GM23338 (cell line): Measurements from ENCODE around the gene FAM200C.

Experiments
- CREB1 ChIP-seq: fragments of 250-450 bp; sonication (Bioruptor Pico); IDR thresholded peaks from 2 replicates; pipeline ENCODE4 v1.5.0; 2020; ENCODE audit warnings: low read depth, mild to moderate bottlenecking, moderate library complexity
- CTCF ChIP-seq, 2 experiments: fragments of 200-600 bp in 1 of 2; sonication (generic) in 1 of 2; conservative IDR thresholded peaks; 2 replicates each; pipeline versions ENCODE4 v1.5.1 to v1.6.1; 2016 to 2017; ENCODE audit warnings: antibody characterized with exemption in 2 of 2, low read depth in 2 of 2, mild to moderate bottlenecking in 2 of 2, moderate library complexity in 1 of 2
- ETS1 ChIP-seq: IDR thresholded peaks from 2 replicates; pipeline ENCODE4 v1.6.1; 2016; ENCODE audit warnings: antibody characterized with exemption
- EZH2 ChIP-seq: fragments of 200-600 bp; sonication (generic); IDR thresholded peaks from one replicate; pipeline ENCODE4 v1.8.0; 2017; ENCODE audit warnings: antibody characterized with exemption, mild to moderate bottlenecking, low read depth; ENCODE audit not compliant: unreplicated experiment
- EZH2phosphoT487 ChIP-seq: fragments of 200-600 bp; sonication (generic); IDR thresholded peaks from one replicate; pipeline ENCODE4 v1.8.1; 2018; ENCODE audit warnings: antibody characterized with exemption; ENCODE audit not compliant: unreplicated experiment
- NANOG ChIP-seq: IDR thresholded peaks from 2 replicates; pipeline ENCODE4 v1.6.1; 2016; ENCODE audit warnings: antibody characterized with exemption, borderline replicate concordance
- POLR2AphosphoS5 ChIP-seq: IDR thresholded peaks from 2 replicates; pipeline ENCODE4 v1.6.1; 2016; ENCODE audit warnings: antibody characterized with exemption, low read depth
- REST ChIP-seq: IDR thresholded peaks from one replicate; pipeline ENCODE4 v1.6.1; 2018; ENCODE audit warnings: antibody characterized with exemption; ENCODE audit not compliant: unreplicated experiment
- ZNF114 ChIP-seq: fragments of 250-450 bp; sonication (Bioruptor Pico); IDR thresholded peaks from 2 replicates; pipeline ENCODE4 v1.5.0; 2020; ENCODE audit warnings: mild to moderate bottlenecking, moderate library complexity
- ZNF462 ChIP-seq: fragments of 250-450 bp; sonication (Bioruptor Pico); IDR thresholded peaks from 2 replicates; pipeline ENCODE4 v1.5.0; 2020; ENCODE audit warnings: mild to moderate bottlenecking, moderate library complexity

GRCh38 chr5:160356550-160357347 lies 43.1 kb downstream of the FAM200C start:
- TF ChIP-seq EZH2 (no peak), POLR2AphosphoS5 (no peak), CTCF (conservative IDR thresholded peaks at IDR 0.05; ENCODE audit: low read depth in 2 of 2) (no peak), ZNF462 (CRISPR knock-in tag) (no peak), REST (no peak), CREB1 (CRISPR knock-in tag) (no peak), NANOG (no peak), ZNF114 (CRISPR knock-in tag) (no peak), ETS1 (no peak), EZH2phosphoT487 (no peak)
